ENCODE results near the gene PDZD7.

Gene PDZD7

DNA sequence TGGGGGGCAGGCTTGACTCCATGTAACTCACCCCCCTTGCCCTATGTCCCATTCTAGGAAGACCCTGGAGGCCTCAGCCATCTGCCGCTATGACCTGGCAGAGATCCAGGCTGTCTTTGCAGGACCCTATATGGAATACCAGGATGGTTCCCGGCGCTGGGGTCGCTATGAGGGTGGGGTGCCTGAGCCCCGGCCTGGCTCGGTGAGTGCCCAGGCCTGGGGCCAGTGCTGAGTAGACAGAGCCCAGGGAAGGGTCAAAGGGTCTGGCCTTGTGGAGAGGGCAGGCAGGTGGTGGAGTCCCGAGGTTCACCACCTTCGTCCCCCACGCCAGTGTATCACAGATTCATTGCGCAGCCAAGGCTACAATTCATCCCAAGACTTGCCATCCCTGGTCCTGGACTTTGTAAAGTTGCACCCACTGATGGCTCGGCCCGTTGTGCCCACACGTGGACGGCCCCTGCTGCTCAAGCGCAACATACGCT lies 51.1 kb downstream of the PDZD7 start:
- H3K4me1 ChIP-seq (ENCODE audit: control insufficient read depth, low read length): no peaks in the 10 kb centered on the region
- no peaks in the 10 kb centered on the region for H3K27me3 ChIP-seq (ENCODE audit: control insufficient read depth, low read length)
- H3F3A ChIP-seq (ENCODE audit: control insufficient read depth, insufficient read depth): no peaks in the 10 kb centered on the region
- H3K9me2 ChIP-seq (replicated peaks; ENCODE audit: control insufficient read depth, low read length): no peaks in the 10 kb centered on the region
- no peak for TF ChIP-seq EZH2phosphoT487 (IDR thresholded peaks at IDR 0.05; ENCODE audit: borderline replicate concordance, low read length)
- TF ChIP-seq, protein P1, sequence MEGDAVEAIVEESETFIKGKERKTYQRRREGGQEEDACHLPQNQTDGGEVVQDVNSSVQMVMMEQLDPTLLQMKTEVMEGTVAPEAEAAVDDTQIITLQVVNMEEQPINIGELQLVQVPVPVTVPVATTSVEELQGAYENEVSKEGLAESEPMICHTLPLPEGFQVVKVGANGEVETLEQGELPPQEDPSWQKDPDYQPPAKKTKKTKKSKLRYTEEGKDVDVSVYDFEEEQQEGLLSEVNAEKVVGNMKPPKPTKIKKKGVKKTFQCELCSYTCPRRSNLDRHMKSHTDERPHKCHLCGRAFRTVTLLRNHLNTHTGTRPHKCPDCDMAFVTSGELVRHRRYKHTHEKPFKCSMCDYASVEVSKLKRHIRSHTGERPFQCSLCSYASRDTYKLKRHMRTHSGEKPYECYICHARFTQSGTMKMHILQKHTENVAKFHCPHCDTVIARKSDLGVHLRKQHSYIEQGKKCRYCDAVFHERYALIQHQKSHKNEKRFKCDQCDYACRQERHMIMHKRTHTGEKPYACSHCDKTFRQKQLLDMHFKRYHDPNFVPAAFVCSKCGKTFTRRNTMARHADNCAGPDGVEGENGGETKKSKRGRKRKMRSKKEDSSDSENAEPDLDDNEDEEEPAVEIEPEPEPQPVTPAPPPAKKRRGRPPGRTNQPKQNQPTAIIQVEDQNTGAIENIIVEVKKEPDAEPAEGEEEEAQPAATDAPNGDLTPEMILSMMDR (IDR thresholded peaks at IDR 0.05; ENCODE audit: low read depth, low read length, poor library complexity, severe bottlenecking): no peak
- no peak overlapping the region for H3K4me3 ChIP-seq (ENCODE audit: low read length)
- H3K79me2 ChIP-seq (ENCODE audit: control insufficient read depth, low read length): no peaks in the 10 kb centered on the region
- H3K27ac ChIP-seq (ENCODE audit: low read depth, low read length): no peak overlapping the region
- H4K20me1 ChIP-seq (ENCODE audit: control insufficient read depth, insufficient read depth, low read depth, low read length): no peaks in the 10 kb centered on the region
- H3K36me3 ChIP-seq (ENCODE audit: control insufficient read depth, low read length): peaks cover 6% of the 10 kb centered on the region; the same call in 1 of the 2 replicates
- H3K4me2 ChIP-seq (ENCODE audit: low read length): no peak overlapping the region
- H3K9me3 ChIP-seq (ENCODE audit: control insufficient read depth, insufficient read depth, low read length): no peaks in the 10 kb centered on the region

DNA sequence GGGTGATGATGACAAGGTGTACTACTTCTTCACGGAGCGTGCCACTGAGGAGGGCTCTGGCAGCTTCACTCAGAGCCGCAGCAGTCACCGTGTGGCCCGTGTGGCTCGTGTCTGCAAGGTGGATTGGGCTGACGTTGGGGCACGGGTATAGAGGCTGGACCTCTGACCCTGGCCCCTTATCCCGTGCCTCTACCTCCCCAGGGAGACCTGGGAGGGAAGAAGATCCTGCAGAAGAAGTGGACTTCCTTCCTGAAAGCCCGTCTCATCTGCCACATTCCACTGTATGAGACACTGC lies 52.1 kb downstream of the PDZD7 start:
- H3K9me2 ChIP-seq (replicated peaks; ENCODE audit: control insufficient read depth, low read length): no peaks in the 10 kb centered on the region
- no peaks in the 10 kb centered on the region for H3K4me1 ChIP-seq (ENCODE audit: control insufficient read depth, low read length)
- no peak overlapping the region for H3K4me3 ChIP-seq (ENCODE audit: low read length)
- no peaks in the 10 kb centered on the region for H3F3A ChIP-seq (ENCODE audit: control insufficient read depth, insufficient read depth)
- H3K27ac ChIP-seq (ENCODE audit: low read depth, low read length): no peak overlapping the region
- TF ChIP-seq, protein P1 (IDR thresholded peaks at IDR 0.05; ENCODE audit: low read depth, low read length, poor library complexity, severe bottlenecking): no peak
- no peak for TF ChIP-seq EZH2phosphoT487 (IDR thresholded peaks at IDR 0.05; ENCODE audit: borderline replicate concordance, low read length)
- H3K79me2 ChIP-seq (ENCODE audit: control insufficient read depth, low read length): no peaks in the 10 kb centered on the region
- H3K4me2 ChIP-seq (ENCODE audit: low read length): no peak overlapping the region
- H3K36me3 ChIP-seq (ENCODE audit: control insufficient read depth, low read length): peaks cover 6% of the 10 kb centered on the region; the same call in 1 of the 2 replicates
- no peaks in the 10 kb centered on the region for H4K20me1 ChIP-seq (ENCODE audit: control insufficient read depth, insufficient read depth, low read depth, low read length)
- no peaks in the 10 kb centered on the region for H3K27me3 ChIP-seq (ENCODE audit: control insufficient read depth, low read length)
- H3K9me3 ChIP-seq (ENCODE audit: control insufficient read depth, insufficient read depth, low read length): no peaks in the 10 kb centered on the region

DNA sequence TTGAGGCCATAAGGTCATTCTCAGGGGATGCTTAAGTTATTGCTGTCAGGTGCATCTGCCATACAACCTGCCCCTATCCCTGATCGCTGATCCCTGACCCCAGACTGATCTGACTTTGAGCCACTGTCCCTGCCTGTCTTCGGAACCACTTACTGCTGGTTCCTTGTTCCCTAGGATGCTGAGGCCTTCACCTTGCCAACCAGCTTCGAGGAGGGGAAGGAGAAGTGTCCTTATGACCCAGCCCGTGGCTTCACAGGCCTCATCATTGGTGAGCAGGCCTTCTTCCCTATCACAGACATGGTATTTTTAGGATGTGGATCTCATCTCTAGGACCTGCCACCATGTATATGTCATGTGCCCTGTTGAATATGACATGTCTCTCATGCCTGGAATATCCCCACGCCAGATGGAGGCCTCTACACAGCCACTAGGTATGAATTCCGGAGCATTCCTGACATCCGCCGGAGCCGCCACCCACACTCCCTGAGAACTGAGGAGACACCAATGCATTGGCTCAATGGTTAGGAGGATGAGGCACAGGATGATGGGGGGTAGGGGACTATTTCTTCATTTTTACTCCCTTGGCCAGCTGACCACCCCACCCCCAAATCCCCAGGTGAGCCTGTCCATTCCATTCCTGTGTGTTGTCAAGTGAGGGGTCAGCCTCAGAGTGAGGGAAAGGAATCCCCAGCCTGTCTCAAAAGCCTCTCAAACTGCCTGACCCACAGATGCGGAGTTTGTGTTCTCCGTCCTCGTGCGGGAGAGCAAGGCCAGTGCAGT lies 52.6 kb downstream of the PDZD7 start:
- H3K4me2 ChIP-seq (ENCODE audit: low read length): no peak overlapping the region
- H3K9me2 ChIP-seq (replicated peaks; ENCODE audit: control insufficient read depth, low read length): no peaks in the 10 kb centered on the region
- H3K4me3 ChIP-seq (ENCODE audit: low read length): no peak overlapping the region
- TF ChIP-seq, protein P1 (IDR thresholded peaks at IDR 0.05; ENCODE audit: low read depth, low read length, poor library complexity, severe bottlenecking): no peak
- no peak for TF ChIP-seq EZH2phosphoT487 (IDR thresholded peaks at IDR 0.05; ENCODE audit: borderline replicate concordance, low read length)
- no peaks in the 10 kb centered on the region for H3K9me3 ChIP-seq (ENCODE audit: control insufficient read depth, insufficient read depth, low read length)
- H4K20me1 ChIP-seq (ENCODE audit: control insufficient read depth, insufficient read depth, low read depth, low read length): no peaks in the 10 kb centered on the region
- no peaks in the 10 kb centered on the region for H3K27me3 ChIP-seq (ENCODE audit: control insufficient read depth, low read length)
- no peak overlapping the region for H3K27ac ChIP-seq (ENCODE audit: low read depth, low read length)
- no peaks in the 10 kb centered on the region for H3F3A ChIP-seq (ENCODE audit: control insufficient read depth, insufficient read depth)
- H3K79me2 ChIP-seq (ENCODE audit: control insufficient read depth, low read length): no peaks in the 10 kb centered on the region
- peaks cover 6% of the 10 kb centered on the region; the same call in 1 of the 2 replicates for H3K36me3 ChIP-seq (ENCODE audit: control insufficient read depth, low read length)
- no peaks in the 10 kb centered on the region for H3K4me1 ChIP-seq (ENCODE audit: control insufficient read depth, low read length)
